C4-2B (cell line): ENCODE data around the gene PTPRF.

ENCODE experiments used
- ZFX ChIP-seq: fragments of 450-650 bp; IDR thresholded peaks from 2 replicates; pipeline ENCODE4 v1.6.1; 2017
- TF ChIP-seq, protein P1 (sequence below): fragments of 450-650 bp; conservative IDR thresholded peaks from 2 replicates; pipeline ENCODE4 v1.5.1; 2017; ENCODE audit warnings: mild to moderate bottlenecking

DNA sequence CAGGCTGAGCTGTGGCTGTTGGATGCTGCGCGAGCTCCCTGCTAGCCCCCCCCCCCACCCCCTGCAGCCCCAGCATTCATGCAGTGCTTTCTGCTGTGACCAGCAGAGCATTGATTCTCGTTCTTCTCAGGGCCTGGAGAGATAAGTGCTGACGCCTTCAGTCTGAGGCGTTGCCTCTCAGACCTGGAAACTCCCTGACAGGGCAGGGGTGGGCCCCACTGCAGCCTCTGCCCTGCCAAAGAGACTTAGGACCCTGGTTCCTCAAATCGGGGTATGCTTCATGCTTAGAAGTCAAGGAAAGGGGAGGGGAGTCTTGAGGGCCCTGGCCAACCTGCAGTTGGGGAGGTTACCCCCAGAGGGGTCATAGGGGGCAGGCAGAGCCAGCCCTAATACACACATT lies 38.5 kb downstream of the PTPRF start:
- TF ChIP-seq, protein P1, sequence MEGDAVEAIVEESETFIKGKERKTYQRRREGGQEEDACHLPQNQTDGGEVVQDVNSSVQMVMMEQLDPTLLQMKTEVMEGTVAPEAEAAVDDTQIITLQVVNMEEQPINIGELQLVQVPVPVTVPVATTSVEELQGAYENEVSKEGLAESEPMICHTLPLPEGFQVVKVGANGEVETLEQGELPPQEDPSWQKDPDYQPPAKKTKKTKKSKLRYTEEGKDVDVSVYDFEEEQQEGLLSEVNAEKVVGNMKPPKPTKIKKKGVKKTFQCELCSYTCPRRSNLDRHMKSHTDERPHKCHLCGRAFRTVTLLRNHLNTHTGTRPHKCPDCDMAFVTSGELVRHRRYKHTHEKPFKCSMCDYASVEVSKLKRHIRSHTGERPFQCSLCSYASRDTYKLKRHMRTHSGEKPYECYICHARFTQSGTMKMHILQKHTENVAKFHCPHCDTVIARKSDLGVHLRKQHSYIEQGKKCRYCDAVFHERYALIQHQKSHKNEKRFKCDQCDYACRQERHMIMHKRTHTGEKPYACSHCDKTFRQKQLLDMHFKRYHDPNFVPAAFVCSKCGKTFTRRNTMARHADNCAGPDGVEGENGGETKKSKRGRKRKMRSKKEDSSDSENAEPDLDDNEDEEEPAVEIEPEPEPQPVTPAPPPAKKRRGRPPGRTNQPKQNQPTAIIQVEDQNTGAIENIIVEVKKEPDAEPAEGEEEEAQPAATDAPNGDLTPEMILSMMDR: no peak
- TF ChIP-seq ZFX: no peak
